NCI-H146 treated with DMSO at 0.1 percent for 48 hours (cell line): Measurements from ENCODE around the gene SLX4IP.
A peak's percentile ranks its signal among the peaks of the same experiment; 100 is the strongest.

Experiments
- DNase-seq: peaks from one replicate; lab custom pipeline; 2025; ENCODE audit not compliant: unreplicated experiment; lab: John Stamatoyannopoulos, UW

Gene SLX4IP

GRCh38 chr20:10492844-10493243 lies 57.7 kb downstream of the SLX4IP start:
- DNase-seq = no peak

GRCh38 chr20:10495173-10495572 lies 60.1 kb downstream of the SLX4IP start:
- DNase-seq = no peak

GRCh38 chr20:10496465-10496864 lies 61.4 kb downstream of the SLX4IP start:
- DNase-seq = no peak

GRCh38 chr20:10497283-10497682 lies 62.2 kb downstream of the SLX4IP start:
- no peak for DNase-seq

GRCh38 chr20:10497791-10498190 lies 62.7 kb downstream of the SLX4IP start:
- DNase-seq = no peak

GRCh38 chr20:10498200-10498599 lies 63.1 kb downstream of the SLX4IP start:
- DNase-seq = no peak

GRCh38 chr20:10501402-10501801 lies 66.3 kb downstream of the SLX4IP start:
- DNase-seq = no peak

- DNase-seq = no peak
Measured at GRCh38 chr20:10502098-10502526, 67.0 kb downstream of the SLX4IP start.

- no peak for DNase-seq
Measured at GRCh38 chr20:10504608-10504993, 69.5 kb downstream of the SLX4IP start.

- no peak for DNase-seq
Measured at GRCh38 chr20:10504994-10505730, 70.1 kb downstream of the SLX4IP start.

- DNase-seq = no peak
Measured at GRCh38 chr20:10505827-10506226, 70.7 kb downstream of the SLX4IP start.

GRCh38 chr20:10507052-10507451 lies 71.9 kb downstream of the SLX4IP start:
- no peak for DNase-seq

GRCh38 chr20:10508060-10508459 lies 73.0 kb downstream of the SLX4IP start:
- DNase-seq = no peak

- no peak for DNase-seq
Measured at GRCh38 chr20:10508468-10509251, 73.6 kb downstream of the SLX4IP start.

GRCh38 chr20:10509376-10509775 lies 74.3 kb downstream of the SLX4IP start:
- DNase-seq = no peak

- no peak for DNase-seq
Measured at GRCh38 chr20:10510216-10510615, 75.1 kb downstream of the SLX4IP start.

- DNase-seq = no peak
Measured at GRCh38 chr20:10511170-10511508, 76.0 kb downstream of the SLX4IP start.

- peak; percentile 53 for DNase-seq
Measured at GRCh38 chr20:10511509-10512251, 76.6 kb downstream of the SLX4IP start.

- DNase-seq = no peak
Measured at GRCh38 chr20:10513061-10513460, 78.0 kb downstream of the SLX4IP start.

GRCh38 chr20:10513931-10514575 lies 78.9 kb downstream of the SLX4IP start:
- DNase-seq = no peak

GRCh38 chr20:10516529-10516928 lies 81.4 kb downstream of the SLX4IP start:
- DNase-seq = no peak
